Gastroesophageal sphincter (tissue), 4 donors: Measurements from ENCODE around the gene CCDC146. TPM values are rescaled to one million over a fixed set of nuclear protein-coding genes. Genes with fewer than 3 reads are reported as not detected.
A peak's percentile ranks its signal among the peaks of the same experiment; 100 is the strongest.

ENCODE experiments used
- ATAC-seq: fragments of 150-250 bp; one replicate; pipeline ENCODE4 v1.9.1; 2016; ENCODE audit warnings: mild to moderate bottlenecking, moderate library complexity
- H3K27ac ChIP-seq, 4 donors: fragments of 200-600 bp; sonication (generic) in 3 of 4; 1 replicate in 3 of 4; 2 replicates in 1 of 4; pipeline ENCODE4 v1.5.1; 2016 to 2019
- H3K27me3 ChIP-seq: fragments of 200-600 bp; sonication (generic); one replicate; pipeline ENCODE4 v1.5.1; 2019
- H3K36me3 ChIP-seq, 2 donors: fragments of 200-600 bp; sonication (generic); one replicate each; pipeline ENCODE4 v1.5.1; 2019; ENCODE audit warnings: control low read depth in 1 of 2
- H3K4me1 ChIP-seq, 3 donors: fragments of 200-600 bp; sonication (generic); 1 replicate in 2 of 3; 2 replicates in 1 of 3; pipeline ENCODE4 v1.5.1; 2016 to 2019; ENCODE audit warnings: control low read depth in 2 of 3
- H3K4me3 ChIP-seq, 2 donors: fragments of 200-600 bp; sonication (generic); one replicate each; pipeline ENCODE4 v1.5.1; 2019; ENCODE audit warnings: mild to moderate bottlenecking in 1 of 2, moderate library complexity in 1 of 2
- H3K9me3 ChIP-seq, 3 donors: fragments of 200-600 bp; sonication (generic); one replicate each; pipeline ENCODE4 v1.5.1; 2017 to 2019; ENCODE audit warnings: control low read depth in 2 of 3
- EP300 ChIP-seq: sonication (generic); formaldehyde crosslinking; IDR thresholded peaks from one replicate; pipeline ENCODE4 v1.6.1; 2017; ENCODE audit warnings: antibody characterized with exemption, mild to moderate bottlenecking
- POLR2A ChIP-seq, 2 donors: fragments of 450-650 bp; IDR thresholded peaks; one replicate each; pipeline ENCODE4 v1.6.1; 2017; ENCODE audit warnings: antibody characterized with exemption in 2 of 2, mild to moderate bottlenecking in 2 of 2, moderate library complexity in 1 of 2
- POLR2AphosphoS5 ChIP-seq: sonication (generic); formaldehyde crosslinking; IDR thresholded peaks from one replicate; pipeline ENCODE4 v1.6.1; 2017; ENCODE audit warnings: antibody characterized with exemption
- WGBS, 2 donors: methylation state at CpG; one replicate each; pipeline ENCODE4 v1.1.5; 2018; ENCODE audit warnings: low coverage in 1 of 2; 5-methylcytosine and 5-hydroxymethylcytosine counted together
- total RNA-seq, 4 donors: library from RNA; depleted of rRNA; stranded (reverse); fragments of >200 nt; gene quantifications; one replicate each; pipeline ENCODE4 v1.1.0, GENCODE V29; 2016
- TF ChIP-seq, protein P1 (sequence below), 4 experiments: fragments of 200-600 bp in 2 of 4; fragments of 450-650 bp in 2 of 4; sonication (generic) in 1 of 4; IDR thresholded peaks; one replicate each; pipeline ENCODE4 v1.5.1; 2017 to 2019; ENCODE audit warnings: antibody characterized with exemption in 4 of 4, mild to moderate bottlenecking in 2 of 4, moderate library complexity in 2 of 4

Gene CCDC146
- total RNA-seq, 4 donors from 2014 or later: 8.7 to 29.3 (median 20.1) TPM

DNA sequence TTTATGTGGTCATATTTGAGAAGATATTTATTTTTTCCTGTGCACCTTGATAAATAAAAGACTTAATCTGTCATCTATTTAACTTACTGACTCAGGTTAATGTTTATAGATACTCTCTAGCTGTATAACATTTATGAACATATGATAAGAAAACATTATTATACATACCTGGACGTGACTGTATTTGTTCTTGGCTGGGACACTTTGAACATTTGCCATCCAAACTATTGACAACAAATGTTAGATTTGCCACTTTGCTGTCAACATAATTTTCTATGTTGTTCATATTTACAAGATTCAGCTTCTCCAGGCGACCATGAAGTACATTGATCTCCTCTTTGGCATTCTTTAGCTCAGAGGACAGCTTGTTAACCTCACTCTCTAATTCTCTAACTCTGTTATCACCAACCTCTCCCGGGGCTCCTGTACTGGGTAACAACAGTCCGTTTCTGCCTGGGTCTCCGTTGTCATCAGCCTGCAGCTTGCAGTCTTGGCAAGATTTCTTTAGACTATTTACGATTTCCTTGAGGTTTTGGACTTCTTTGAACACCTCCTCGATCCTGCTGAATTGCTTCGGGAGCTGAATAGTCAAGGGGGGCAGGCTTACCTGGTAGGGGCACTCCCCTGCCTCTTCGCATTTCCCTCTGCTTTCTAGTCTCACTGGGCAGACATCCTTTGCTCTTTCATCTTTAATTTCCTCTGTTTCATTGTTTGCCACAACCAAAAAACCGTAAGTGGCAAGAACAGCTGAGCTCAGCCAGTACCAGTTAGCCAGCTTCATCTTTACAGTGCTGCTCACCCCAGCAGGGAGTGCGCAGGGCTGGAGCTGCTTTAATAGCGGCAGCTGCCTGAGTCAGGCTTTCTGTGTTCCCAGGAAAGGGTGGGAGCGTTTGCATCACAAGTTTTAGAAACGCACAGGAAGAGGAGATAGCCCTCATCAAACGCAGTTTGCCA, 76.9 kb downstream of the CCDC146 start, which contains the start of gene FGL2:
TSS of gene FGL2 (minus strand) at position 807 of the 954 bp plus-strand sequence. CDS start at position 781, 26 bp downstream.
- ATAC-seq: peak; percentile 91

DNA sequence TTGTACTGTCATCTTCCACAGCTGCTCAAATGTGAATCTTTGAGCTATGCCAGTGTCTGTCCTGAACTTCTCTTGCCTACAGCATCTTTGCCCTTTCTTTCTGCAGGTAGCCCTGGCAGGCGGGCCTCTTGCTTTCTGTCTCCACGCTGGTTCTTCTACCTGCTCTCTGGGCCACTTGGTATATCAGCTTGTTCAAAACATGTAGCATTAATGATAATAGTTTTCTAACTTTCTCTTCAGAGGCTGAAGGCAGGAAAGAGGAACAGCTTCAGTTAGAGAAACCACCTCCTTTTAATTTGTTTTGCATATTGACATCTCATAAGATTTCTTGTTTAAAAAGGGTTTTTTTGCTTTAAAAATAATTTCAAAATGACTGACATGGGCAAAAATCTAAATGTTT, 78.1 kb downstream of the CCDC146 start:
- peaks cover 0 to 6% of the 10 kb centered on the region in 2 donors for H3K36me3 ChIP-seq
- TF ChIP-seq POLR2A (IDR thresholded peaks at IDR 0.05) (no peak), EP300 (no peak), POLR2AphosphoS5 (no peak)
- TF ChIP-seq, protein P1, sequence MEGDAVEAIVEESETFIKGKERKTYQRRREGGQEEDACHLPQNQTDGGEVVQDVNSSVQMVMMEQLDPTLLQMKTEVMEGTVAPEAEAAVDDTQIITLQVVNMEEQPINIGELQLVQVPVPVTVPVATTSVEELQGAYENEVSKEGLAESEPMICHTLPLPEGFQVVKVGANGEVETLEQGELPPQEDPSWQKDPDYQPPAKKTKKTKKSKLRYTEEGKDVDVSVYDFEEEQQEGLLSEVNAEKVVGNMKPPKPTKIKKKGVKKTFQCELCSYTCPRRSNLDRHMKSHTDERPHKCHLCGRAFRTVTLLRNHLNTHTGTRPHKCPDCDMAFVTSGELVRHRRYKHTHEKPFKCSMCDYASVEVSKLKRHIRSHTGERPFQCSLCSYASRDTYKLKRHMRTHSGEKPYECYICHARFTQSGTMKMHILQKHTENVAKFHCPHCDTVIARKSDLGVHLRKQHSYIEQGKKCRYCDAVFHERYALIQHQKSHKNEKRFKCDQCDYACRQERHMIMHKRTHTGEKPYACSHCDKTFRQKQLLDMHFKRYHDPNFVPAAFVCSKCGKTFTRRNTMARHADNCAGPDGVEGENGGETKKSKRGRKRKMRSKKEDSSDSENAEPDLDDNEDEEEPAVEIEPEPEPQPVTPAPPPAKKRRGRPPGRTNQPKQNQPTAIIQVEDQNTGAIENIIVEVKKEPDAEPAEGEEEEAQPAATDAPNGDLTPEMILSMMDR (IDR thresholded peaks at IDR 0.05): no peak
- H3K27ac ChIP-seq: peak overlapping the region; percentile 79 to 90 (median 86)
- H3K4me3 ChIP-seq: peak overlapping the region; percentile 61 to 75
- WGBS, 2 donors: 46% methylated on average over 2 of the region's 2 CpGs; no CpG with 5 or more reads in 1 of the 2 donors
- H3K9me3 ChIP-seq: no peaks in the 10 kb centered on the region
- ATAC-seq: no peak
- H3K4me1 ChIP-seq: peaks cover 0 to 39% (median 2%) of the 10 kb centered on the region in 3 donors
- no peaks in the 10 kb centered on the region for H3K27me3 ChIP-seq

More for the DNA sequence above, 76.9 kb downstream of the CCDC146 start, which contains the start of gene FGL2:
- Histone ChIP-seq H3K27ac (peak within 1 kb of the TSS; percentile 79 to 90 (median 86)), H3K36me3 (peaks cover 0 to 6% of the 10 kb centered on the region in 2 donors), H3K27me3 (no peaks in the 10 kb centered on the region), H3K9me3 (no peaks in the 10 kb centered on the region), H3K4me1 (peaks cover 0 to 52% (median 2%) of the 10 kb centered on the region in 3 donors), H3K4me3 (peak within 1 kb of the TSS; percentile 61 to 75)
- 1 to 4% methylated on average over 12 to 15 of the region's 15 CpGs for WGBS, 2 donors
- TF ChIP-seq, protein P1 (IDR thresholded peaks at IDR 0.05): no peak
- TF ChIP-seq POLR2A (IDR thresholded peaks at IDR 0.05) (peak; percentile 79), POLR2AphosphoS5 (peak; percentile 92)

DNA sequence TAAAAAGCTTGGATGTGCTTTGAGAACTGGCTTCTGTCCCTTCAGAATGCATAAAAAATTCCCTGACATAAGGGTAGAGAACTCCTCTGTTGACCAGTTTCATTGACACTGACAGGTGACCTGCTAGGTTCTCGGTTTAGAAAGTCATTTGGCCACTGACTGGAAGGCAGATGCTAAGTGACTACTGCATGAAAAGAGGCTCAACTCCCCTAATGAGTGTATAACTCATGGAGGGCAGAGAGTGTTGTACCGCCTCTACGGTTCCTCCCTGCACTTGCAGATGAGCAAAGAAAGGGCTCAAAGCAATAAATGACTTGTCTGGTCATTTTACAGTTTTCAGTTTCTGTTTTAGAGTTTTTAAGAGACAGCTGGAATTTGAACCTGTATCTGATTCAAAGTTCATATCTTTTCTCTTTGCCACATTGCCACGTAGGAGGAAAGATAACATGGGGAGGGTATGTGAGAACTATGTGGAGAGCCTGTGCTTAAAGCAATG, 80.1 kb downstream of the CCDC146 start:
- TF ChIP-seq EP300: no peak
- Histone ChIP-seq H3K4me3 (no peak overlapping the region), H3K27me3 (no peaks in the 10 kb centered on the region), H3K27ac (no peak overlapping the region), H3K9me3 (no peaks in the 10 kb centered on the region), H3K4me1 (peaks cover 0 to 32% (median 2%) of the 10 kb centered on the region in 3 donors), H3K36me3 (no peaks in the 10 kb centered on the region)
- no peak for ATAC-seq
- 80 to 87% methylated on average over 3 of the region's 4 CpGs for WGBS, 2 donors

DNA sequence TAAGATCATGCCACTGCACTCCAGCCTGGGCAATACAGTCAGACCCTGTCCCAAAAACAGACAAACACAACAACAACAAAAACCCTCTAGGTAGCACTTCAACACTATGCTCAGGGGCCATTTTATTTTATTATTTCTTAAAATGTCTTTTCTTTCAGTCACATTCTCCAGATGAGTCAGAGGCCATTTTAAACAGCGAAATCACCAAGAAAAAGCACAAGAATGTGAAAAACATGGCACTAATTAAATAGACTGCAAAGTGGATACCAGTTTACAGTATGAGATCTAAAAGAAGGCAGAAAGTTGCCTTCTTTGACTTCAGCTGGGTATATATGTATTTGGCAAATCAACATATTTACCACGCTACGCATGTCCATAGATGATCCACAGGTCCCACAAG, 83.3 kb downstream of the CCDC146 start:
- Histone ChIP-seq H3K4me1 (peaks cover 0 to 19% (median 2%) of the 10 kb centered on the region in 3 donors), H3K4me3 (no peak overlapping the region), H3K36me3 (no peaks in the 10 kb centered on the region), H3K27me3 (no peaks in the 10 kb centered on the region), H3K27ac (no peak overlapping the region), H3K9me3 (peaks cover 0 to 9% (median 0%) of the 10 kb centered on the region in 3 donors)
- ATAC-seq: no peak
- WGBS, 2 donors: 95 to 100% methylated on average over 3 of the region's 3 CpGs
- TF ChIP-seq, protein P1 (IDR thresholded peaks at IDR 0.05): no peak
- TF ChIP-seq EP300 (no peak), POLR2A (IDR thresholded peaks at IDR 0.05) (no peak), POLR2AphosphoS5 (no peak)

DNA sequence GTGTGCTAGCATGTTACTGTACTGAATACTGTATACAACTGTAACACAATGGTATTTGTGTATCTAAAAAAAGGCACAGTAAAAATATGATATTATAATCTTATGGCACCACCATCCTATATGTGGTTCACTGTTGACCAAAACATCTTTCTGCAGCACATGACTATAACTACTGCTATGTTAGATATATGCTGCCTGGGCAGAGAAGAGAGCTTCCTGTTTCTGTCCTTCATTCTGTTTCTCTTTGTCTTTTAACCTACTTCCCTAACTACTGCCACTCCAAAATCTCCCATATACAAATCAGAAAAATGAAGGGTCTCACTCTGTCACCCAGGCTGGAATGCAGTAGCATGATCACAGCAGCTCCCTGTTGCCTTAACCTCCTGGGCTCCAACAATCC, 86.0 kb downstream of the CCDC146 start:
- TF ChIP-seq POLR2A (IDR thresholded peaks at IDR 0.05) (no peak), POLR2AphosphoS5 (no peak), EP300 (no peak)
- TF ChIP-seq, protein P1 (IDR thresholded peaks at IDR 0.05): no peak
- H3K4me3 ChIP-seq: no peak overlapping the region

More for the DNA sequence above, 86.0 kb downstream of the CCDC146 start:
- H3K27me3 ChIP-seq: no peaks in the 10 kb centered on the region
- H3K9me3 ChIP-seq: peaks cover 0 to 9% (median 0%) of the 10 kb centered on the region in 3 donors
- H3K27ac ChIP-seq: no peak overlapping the region
- no peak for ATAC-seq
- H3K4me1 ChIP-seq: no peaks in the 10 kb centered on the region
- no peaks in the 10 kb centered on the region for H3K36me3 ChIP-seq
